Kidney (tissue), 14 donors: ENCODE measurements around the gene SHC4. TPM values are rescaled to one million over a fixed set of nuclear protein-coding genes. Genes with fewer than 3 reads are reported as not detected.

Experiments
- DNase-seq, 5 donors: peaks; one replicate each; pipeline ENCODE4 v3.0.0-alpha.2; 2013 to 2020
- FAIRE-seq: peaks from 2 replicates; lab custom pipeline; 2012; peaks lifted over from hg19 to GRCh38; lab: Jason Lieb, UNC
- H3K27ac ChIP-seq, 2 donors: one replicate each; pipeline ENCODE4 v1.7.0; 2013; ENCODE audit warnings: low read depth in 2 of 2, low read length in 2 of 2, inconsistent platforms in 1 of 2
- H3K27me3 ChIP-seq: one replicate; pipeline ENCODE4 v1.7.1; 2013; ENCODE audit warnings: low read length, inconsistent platforms; ENCODE audit not compliant: control insufficient read depth, insufficient read depth
- H3K36me3 ChIP-seq, 3 donors: one replicate each; pipeline versions ENCODE4 v1.7.0 to v1.7.1; 2013; ENCODE audit warnings: low read length in 3 of 3, control low read depth in 1 of 3, inconsistent platforms in 1 of 3; ENCODE audit not compliant: insufficient read depth in 3 of 3, control insufficient read depth in 2 of 3
- H3K4me1 ChIP-seq, 3 donors: one replicate each; pipeline versions ENCODE4 v1.7.0 to v1.7.1; 2013; ENCODE audit warnings: low read length in 3 of 3, inconsistent platforms in 1 of 3, low read depth in 1 of 3; ENCODE audit not compliant: control insufficient read depth in 2 of 3, insufficient read depth in 2 of 3
- H3K4me3 ChIP-seq, 3 donors: one replicate each; pipeline versions ENCODE4 v1.7.0 to v1.8.1; 2013; ENCODE audit warnings: low read length in 3 of 3, control low read depth in 1 of 3, inconsistent platforms in 1 of 3
- H3K9ac ChIP-seq, 3 donors: one replicate each; pipeline versions ENCODE4 v1.7.0 to v1.7.1; 2013; ENCODE audit warnings: low read length in 3 of 3, control low read depth in 1 of 3, inconsistent platforms in 1 of 3
- H3K9me3 ChIP-seq, 3 donors: one replicate each; pipeline versions ENCODE4 v1.7.0 to v1.7.1; 2013; ENCODE audit warnings: low read length in 3 of 3, control low read depth in 1 of 3, inconsistent platforms in 1 of 3; ENCODE audit not compliant: control insufficient read depth in 2 of 3, insufficient read depth in 1 of 3
- CTCF ChIP-seq: IDR thresholded peaks from 3 replicates; pipeline ENCODE4 v1.5.1; 2012; ENCODE audit warnings: mild to moderate bottlenecking, moderate library complexity, borderline replicate concordance; ENCODE audit not compliant: insufficient read depth; ENCODE audit errors: extremely low read depth
- intact Hi-C: fragments of 100-400 bp; cut with DNase I; formaldehyde crosslinking; loops from one replicate; pipeline ENCODE4 v1.11.1; 2022
- polyA plus RNA-seq: library from polyadenylated mRNA; stranded (reverse); fragments of 350-450 nt; fragmentation: Illumina TruSeq; extraction: RNeasy Lipid Tissue Mini Kit (QIAGEN cat#74804); gene quantifications from one replicate; pipeline ENCODE4 v1.2.3, GENCODE V29; 2014; ENCODE audit warnings: low read depth, low replicate concordance; ENCODE audit not compliant: insufficient read depth
- total RNA-seq: library from RNA; stranded (reverse); fragmentation: NEBNext Ultra II Directional; extraction: Animal tissue kit (Norgen Biotek cat#: 25700); gene quantifications from one replicate; pipeline ENCODE4 v1.2.1, GENCODE V29; 2021
- donor health status: control.
- donor health status: control.
- donor health status: control.
- donor health status: control.
- donor health status: control.
- donor health status: DM: yes; HTN: yes; CAD: no.
- donor health status: Normal renal cell carcinoma (clear cell type).

Gene SHC4
- total and polyA plus RNA-seq, 2 donors from 2014 or later: 0.47 to 0.50 TPM

DNA sequence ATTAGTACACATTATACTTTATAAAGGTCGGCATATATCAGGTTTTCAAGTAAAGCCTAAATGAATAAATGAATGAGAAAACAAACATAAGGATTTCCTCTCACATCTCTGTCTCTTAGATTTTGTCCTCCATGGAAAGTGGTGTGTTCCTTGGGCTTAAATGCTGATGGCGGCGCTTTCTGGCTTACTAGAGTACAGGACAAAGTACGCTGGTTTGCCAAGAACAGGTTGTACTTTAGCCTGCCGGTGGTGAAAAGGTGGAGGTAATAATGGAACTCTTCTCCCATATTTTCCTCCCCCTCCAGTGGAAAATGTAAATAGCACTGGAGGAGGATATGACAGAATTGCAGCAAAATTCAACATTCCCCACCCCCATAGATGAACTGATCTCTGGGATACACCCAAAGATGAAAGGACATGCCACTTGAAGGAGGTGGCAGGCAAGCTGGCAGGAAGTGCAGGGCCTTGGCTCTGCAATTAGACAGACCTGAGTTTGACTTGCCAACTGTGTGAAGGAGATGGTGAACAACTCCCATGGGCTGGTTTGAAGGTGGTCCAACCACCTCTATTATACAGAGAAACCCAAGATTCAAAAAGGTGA lies 182.1 kb downstream of the SHC4 start:
- no peak for DNase-seq
- TF ChIP-seq CTCF: no peak
- H3K9me3 ChIP-seq: no peaks in the 10 kb centered on the region
- peaks cover 0 to 5% (median 0%) of the 10 kb centered on the region in 3 donors for H3K36me3 ChIP-seq
- intact Hi-C loops: no loop called here
- no peak overlapping the region for H3K4me3 ChIP-seq
- no peak overlapping the region for H3K9ac ChIP-seq
- no peak for FAIRE-seq
- peak overlapping the region; percentile 26 to 75 for H3K27ac ChIP-seq
- H3K4me1 ChIP-seq: peaks cover 0 to 18% (median 4%) of the 10 kb centered on the region in 3 donors
- H3K27me3 ChIP-seq: no peaks in the 10 kb centered on the region

- Histone ChIP-seq H3K27ac (no peak overlapping the region), H3K4me3 (no peak overlapping the region), H3K27me3 (no peaks in the 10 kb centered on the region), H3K9ac (no peak overlapping the region), H3K36me3 (peaks cover 0 to 5% (median 0%) of the 10 kb centered on the region in 3 donors), H3K9me3 (no peaks in the 10 kb centered on the region), H3K4me1 (peaks cover 0 to 18% (median 4%) of the 10 kb centered on the region in 3 donors)
- no peak for TF ChIP-seq CTCF
- DNase-seq (no peak), FAIRE-seq (no peak)
- intact Hi-C loops: no loop called here
Observed at GRCh38 chr15:48781017-48781416, 182.7 kb downstream of the SHC4 start.

GRCh38 chr15:48778331-48778730 lies 185.4 kb downstream of the SHC4 start:
- Histone ChIP-seq H3K27ac (no peak overlapping the region), H3K36me3 (peaks cover 0 to 5% (median 0%) of the 10 kb centered on the region in 3 donors), H3K4me1 (peaks cover 0 to 15% (median 4%) of the 10 kb centered on the region in 3 donors), H3K4me3 (no peak overlapping the region), H3K9ac (no peak overlapping the region), H3K9me3 (no peaks in the 10 kb centered on the region), H3K27me3 (no peaks in the 10 kb centered on the region)
- DNase-seq: peak in 1 of 5 donors; percentile 34
- TF ChIP-seq CTCF: no peak
- intact Hi-C loops: no loop called here
- no peak for FAIRE-seq
